Fibroblast of lung (primary cell): Measurements from ENCODE around the gene KHNYN. TPM values are rescaled to one million over a fixed set of nuclear protein-coding genes. Genes with fewer than 3 reads are reported as not detected.

Source experiments
- DNase-seq, 2 donors: peaks; one replicate each; pipeline versions ENCODE4 v3.0.0 to v3.0.0-alpha.2; 2010; ENCODE audit warnings: low read depth in 2 of 2
- H2AFZ ChIP-seq: 2 replicates; pipeline ENCODE4 v1.5.1; 2012; ENCODE audit warnings: low read length, control low read depth, inconsistent platforms
- H3K27ac ChIP-seq: 2 replicates; pipeline ENCODE4 v1.5.1; 2011; ENCODE audit warnings: low read length, control low read depth; ENCODE audit not compliant: insufficient read depth
- H3K27me3 ChIP-seq: 2 replicates; pipeline ENCODE4 v1.5.1; 2011; ENCODE audit warnings: mild to moderate bottlenecking, low read length; ENCODE audit not compliant: control insufficient read depth, insufficient read depth
- H3K36me3 ChIP-seq: 2 replicates; pipeline ENCODE4 v1.5.1; 2011; ENCODE audit warnings: low read length; ENCODE audit not compliant: control insufficient read depth, insufficient read depth
- H3K4me1 ChIP-seq: 2 replicates; pipeline ENCODE4 v1.5.1; 2011; ENCODE audit warnings: low read length; ENCODE audit not compliant: control insufficient read depth, insufficient read depth; ENCODE audit errors: extremely low read depth
- H3K4me2 ChIP-seq: 2 replicates; pipeline ENCODE4 v1.5.1; 2011; ENCODE audit warnings: low read length, control low read depth; ENCODE audit not compliant: insufficient read depth; ENCODE audit errors: extremely low read depth
- H3K4me3 ChIP-seq, 4 experiments: fragments of 200-600 bp in 1 of 4; sonication (generic) in 1 of 4; replicated peaks in 1 of 4; 2 replicates each; pipeline ENCODE4 v1.5.1; 2011 to 2016; ENCODE audit warnings: low read length in 4 of 4, low read depth in 3 of 4, mild to moderate bottlenecking in 3 of 4, control low read depth in 2 of 4, inconsistent platforms in 1 of 4, mixed read lengths in 1 of 4; ENCODE audit not compliant: insufficient read depth in 1 of 4; ENCODE audit errors: control extremely low read depth in 1 of 4
- H3K79me2 ChIP-seq: 2 replicates; pipeline ENCODE4 v1.5.1; 2012; ENCODE audit warnings: mild to moderate bottlenecking, low read length, inconsistent platforms; ENCODE audit not compliant: control insufficient read depth, insufficient read depth
- H3K9ac ChIP-seq: 2 replicates; pipeline ENCODE4 v1.5.1; 2011; ENCODE audit warnings: mild to moderate bottlenecking, low read length, control low read depth; ENCODE audit not compliant: insufficient read depth
- H3K9me3 ChIP-seq: 2 replicates; pipeline ENCODE4 v1.5.1; 2012; ENCODE audit warnings: low read depth, low read length; ENCODE audit not compliant: control insufficient read depth, insufficient read depth
- H4K20me1 ChIP-seq: 2 replicates; pipeline ENCODE4 v1.5.1; 2011; ENCODE audit warnings: low read length; ENCODE audit not compliant: control insufficient read depth, insufficient read depth; ENCODE audit errors: extremely low read depth
- CTCF ChIP-seq, 2 donors: IDR thresholded peaks in 1 of 2; conservative IDR thresholded peaks in 1 of 2; 1 replicate in 1 of 2; 2 replicates in 1 of 2; pipeline ENCODE4 v1.5.1; 2011 to 2012; ENCODE audit warnings: low read length in 2 of 2, control low read depth in 1 of 2, inconsistent platforms in 1 of 2, low read depth in 1 of 2, mild to moderate bottlenecking in 1 of 2
- EZH2 ChIP-seq: IDR thresholded peaks from 2 replicates; pipeline ENCODE4 v1.5.1; 2012; ENCODE audit warnings: low read length, control low read depth, mild to moderate bottlenecking; ENCODE audit errors: missing control alignments
- polyA plus RNA-seq, 2 donors: library from polyadenylated mRNA; depleted of rRNA in 1 of 2; stranded (reverse) in 1 of 2; unstranded in 1 of 2; fragments of >200 nt; gene quantifications; 2 replicates each; pipeline ENCODE4 v1.2.1, GENCODE V29; 2011 to 2012; ENCODE audit warnings: missing spikeins in 1 of 2
- total RNA-seq: library from RNA; depleted of rRNA; stranded (reverse); fragments of >200 nt; gene quantifications from 2 replicates; pipeline ENCODE4 v1.2.1, GENCODE V29; 2014

The KHNYN gene
- total and polyA plus RNA-seq, 2 donors (not counting 1 experiment from before 2014, with no cell fraction given): 14.6 to 61.1 TPM

GRCh38 chr14:24414732-24415420 lies 14.9 kb upstream of the KHNYN start:
- peaks cover 4% of the 10 kb centered on the region for H3K27me3 ChIP-seq
- no peak overlapping the region for H2AFZ ChIP-seq
- TF ChIP-seq CTCF (conservative IDR thresholded peaks at IDR 0.05 in 1 of 2, IDR thresholded peaks at IDR 0.05 in 1 of 2; ENCODE audit: low read depth in 1 of 2, low read length in 2 of 2) (no peak), EZH2 (no peak)
- H3K4me3 ChIP-seq: no peak overlapping the region
- H3K4me2 ChIP-seq: no peak overlapping the region
- no peaks in the 10 kb centered on the region for H4K20me1 ChIP-seq
- H3K36me3 ChIP-seq: no peaks in the 10 kb centered on the region
- no peak for DNase-seq
- H3K4me1 ChIP-seq: no peaks in the 10 kb centered on the region
- no peak overlapping the region for H3K9ac ChIP-seq
- H3K79me2 ChIP-seq: no peaks in the 10 kb centered on the region
- no peaks in the 10 kb centered on the region for H3K9me3 ChIP-seq
- H3K27ac ChIP-seq: no peak overlapping the region

DNA sequence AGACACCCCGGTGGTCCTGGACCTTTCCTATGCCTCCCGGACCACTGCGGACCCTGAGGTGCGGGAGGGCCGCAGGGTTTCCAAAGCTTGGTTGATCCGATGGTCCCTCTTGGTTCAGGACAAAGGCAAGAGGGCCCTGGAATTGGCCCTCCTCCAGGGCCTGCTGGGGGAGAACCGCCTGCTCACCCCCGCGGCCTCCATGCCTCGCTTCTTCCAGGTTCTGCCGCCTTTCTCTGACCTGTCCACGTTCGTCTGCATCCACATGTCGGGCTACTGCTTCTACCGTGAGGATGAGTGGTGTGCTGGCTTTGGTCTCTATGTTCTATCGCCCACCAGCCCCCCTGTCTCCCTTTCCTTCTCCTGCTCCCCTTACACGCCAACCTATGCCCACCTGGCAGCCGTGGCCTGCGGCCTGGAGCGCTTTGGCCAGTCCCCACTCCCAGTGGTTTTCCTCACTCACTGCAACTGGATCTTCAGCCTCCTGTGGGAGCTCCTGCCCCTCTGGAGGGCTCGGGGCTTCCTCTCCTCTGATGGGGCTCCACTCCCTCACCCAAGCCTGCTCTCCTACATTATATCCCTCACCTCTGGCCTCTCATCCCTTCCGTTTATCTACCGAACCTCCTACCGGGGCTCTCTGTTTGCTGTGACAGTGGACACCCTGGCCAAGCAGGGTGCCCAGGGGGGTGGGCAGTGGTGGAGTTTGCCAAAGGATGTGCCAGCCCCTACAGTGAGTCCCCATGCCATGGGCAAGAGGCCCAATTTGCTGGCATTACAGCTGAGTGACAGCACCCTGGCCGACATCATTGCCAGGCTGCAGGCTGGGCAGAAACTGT lies 14.1 kb upstream of the KHNYN start:
- H3K4me3 ChIP-seq: no peak overlapping the region
- no peak overlapping the region for H3K4me2 ChIP-seq
- H3K27ac ChIP-seq: no peak overlapping the region
- no peaks in the 10 kb centered on the region for H3K4me1 ChIP-seq
- H4K20me1 ChIP-seq: no peaks in the 10 kb centered on the region
- no peaks in the 10 kb centered on the region for H3K9me3 ChIP-seq
- no peak overlapping the region for H3K9ac ChIP-seq
- H3K27me3 ChIP-seq: peaks cover 10% of the 10 kb centered on the region
- no peaks in the 10 kb centered on the region for H3K79me2 ChIP-seq
- DNase-seq: no peak
- TF ChIP-seq EZH2 (no peak), CTCF (conservative IDR thresholded peaks at IDR 0.05 in 1 of 2, IDR thresholded peaks at IDR 0.05 in 1 of 2; ENCODE audit: low read depth in 1 of 2, low read length in 2 of 2) (no peak)
- H2AFZ ChIP-seq: no peak overlapping the region
- no peaks in the 10 kb centered on the region for H3K36me3 ChIP-seq

DNA sequence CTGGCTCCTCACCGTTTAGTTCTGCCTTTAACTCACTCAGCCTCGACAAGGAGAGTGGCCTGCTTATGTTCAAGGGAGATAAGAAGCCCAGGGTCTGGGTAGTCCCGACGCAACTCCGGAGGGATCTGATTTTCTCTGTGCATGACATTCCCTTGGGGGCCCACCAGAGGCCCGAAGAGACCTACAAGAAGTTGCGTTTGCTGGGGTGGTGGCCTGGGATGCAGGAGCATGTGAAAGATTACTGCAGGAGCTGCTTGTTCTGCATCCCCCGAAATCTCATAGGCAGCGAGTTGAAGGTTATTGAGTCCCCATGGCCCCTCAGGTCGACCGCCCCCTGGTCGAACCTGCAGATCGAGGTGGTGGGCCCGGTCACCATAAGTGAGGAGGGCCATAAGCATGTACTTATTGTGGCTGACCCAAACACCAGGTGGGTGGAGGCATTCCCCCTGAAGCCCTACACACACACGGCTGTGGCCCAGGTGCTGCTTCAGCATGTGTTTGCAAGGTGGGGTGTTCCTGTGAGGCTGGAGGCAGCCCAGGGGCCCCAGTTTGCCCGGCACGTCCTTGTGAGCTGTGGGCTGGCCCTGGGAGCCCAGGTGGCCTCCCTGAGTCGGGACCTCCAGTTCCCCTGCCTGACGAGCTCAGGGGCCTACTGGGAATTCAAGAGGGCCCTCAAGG lies 13.4 kb upstream of the KHNYN start:
- H3K4me2 ChIP-seq: no peak overlapping the region
- DNase-seq: no peak
- TF ChIP-seq EZH2 (no peak), CTCF (conservative IDR thresholded peaks at IDR 0.05 in 1 of 2, IDR thresholded peaks at IDR 0.05 in 1 of 2; ENCODE audit: low read depth in 1 of 2, low read length in 2 of 2) (no peak)
- H3K36me3 ChIP-seq: no peaks in the 10 kb centered on the region
- H4K20me1 ChIP-seq: no peaks in the 10 kb centered on the region
- no peaks in the 10 kb centered on the region for H3K79me2 ChIP-seq
- no peak overlapping the region for H3K9ac ChIP-seq
- no peaks in the 10 kb centered on the region for H3K4me1 ChIP-seq
- peaks cover 10% of the 10 kb centered on the region for H3K27me3 ChIP-seq
- H3K9me3 ChIP-seq: no peaks in the 10 kb centered on the region
- no peak overlapping the region for H3K27ac ChIP-seq
- no peak overlapping the region for H3K4me3 ChIP-seq
- H2AFZ ChIP-seq: no peak overlapping the region
